Mesothelial cell of epicardium (in vitro differentiated cells): ENCODE measurements around the gene TMEM250. TPM values are rescaled to one million over a fixed set of nuclear protein-coding genes. Genes with fewer than 3 reads are reported as not detected.
A peak's percentile ranks its signal among the peaks of the same experiment; 100 is the strongest.

ENCODE experiments used
- DNase-seq, 2 experiments: peaks; one replicate each; pipeline ENCODE4 v3.0.0; 2021; ENCODE audit warnings: low spot score in 2 of 2; ENCODE audit not compliant: unreplicated experiment in 2 of 2
- H3K27ac Mint-ChIP-seq: 2 replicates; pipeline ENCODE4 v1.8.0; 2021; ENCODE audit warnings: mixed read lengths
- H3K27me3 Mint-ChIP-seq: 2 replicates; pipeline ENCODE4 v1.8.0; 2021; ENCODE audit warnings: low read depth, mixed read lengths
- H3K36me3 Mint-ChIP-seq: 2 replicates; pipeline ENCODE4 v1.8.0; 2021; ENCODE audit warnings: mixed read lengths
- H3K4me1 Mint-ChIP-seq: 2 replicates; pipeline ENCODE4 v1.8.0; 2021; ENCODE audit warnings: mixed read lengths
- H3K4me3 Mint-ChIP-seq: 2 replicates; pipeline ENCODE4 v1.8.0; 2021; ENCODE audit warnings: mild to moderate bottlenecking, moderate library complexity, mixed read lengths
- H3K9me3 Mint-ChIP-seq: 2 replicates; pipeline ENCODE4 v1.8.0; 2021; ENCODE audit warnings: mixed read lengths
- total RNA-seq: library from RNA; stranded (reverse); gene quantifications from 3 replicates; pipeline ENCODE4 v1.2.1, GENCODE V29; 2021
- TF ChIP-seq, protein P1 (sequence below): fragments of 200-600 bp; sonication (generic); IDR thresholded peaks from one replicate; pipeline ENCODE4 v1.5.0; 2021; ENCODE audit warnings: antibody characterized with exemption; ENCODE audit not compliant: unreplicated experiment

TMEM250 gene
- total RNA-seq, 1 donor from 2014 or later: 35.3 TPM

DNA sequence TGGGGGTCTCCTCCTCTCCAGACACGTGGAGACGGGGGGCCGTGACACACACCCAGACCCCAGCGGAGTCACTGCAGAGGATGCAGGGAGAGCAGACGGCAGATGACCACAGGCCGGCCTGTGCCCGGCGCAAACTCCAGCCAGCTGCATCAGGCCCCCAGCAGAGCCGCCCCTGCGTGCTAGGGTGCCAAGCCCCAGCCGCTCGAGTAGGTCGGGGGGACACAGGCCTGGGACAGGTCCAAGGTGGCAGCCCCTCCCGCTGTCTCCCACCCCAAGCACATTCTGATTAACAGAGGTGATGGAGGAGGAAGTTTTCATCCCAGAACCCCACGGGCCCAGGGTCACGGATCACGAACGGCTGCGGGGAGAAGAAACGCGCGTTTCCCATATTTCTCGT lies 38.0 kb downstream of the TMEM250 start:
- Mint-ChIP-seq H3K27ac (no peak overlapping the region), H3K9me3 (no peaks in the 10 kb centered on the region), H3K4me3 (no peak overlapping the region), H3K36me3 (no peaks in the 10 kb centered on the region), H3K27me3 (no peaks in the 10 kb centered on the region), H3K4me1 (peaks cover 10% of the 10 kb centered on the region)
- TF ChIP-seq, protein P1, sequence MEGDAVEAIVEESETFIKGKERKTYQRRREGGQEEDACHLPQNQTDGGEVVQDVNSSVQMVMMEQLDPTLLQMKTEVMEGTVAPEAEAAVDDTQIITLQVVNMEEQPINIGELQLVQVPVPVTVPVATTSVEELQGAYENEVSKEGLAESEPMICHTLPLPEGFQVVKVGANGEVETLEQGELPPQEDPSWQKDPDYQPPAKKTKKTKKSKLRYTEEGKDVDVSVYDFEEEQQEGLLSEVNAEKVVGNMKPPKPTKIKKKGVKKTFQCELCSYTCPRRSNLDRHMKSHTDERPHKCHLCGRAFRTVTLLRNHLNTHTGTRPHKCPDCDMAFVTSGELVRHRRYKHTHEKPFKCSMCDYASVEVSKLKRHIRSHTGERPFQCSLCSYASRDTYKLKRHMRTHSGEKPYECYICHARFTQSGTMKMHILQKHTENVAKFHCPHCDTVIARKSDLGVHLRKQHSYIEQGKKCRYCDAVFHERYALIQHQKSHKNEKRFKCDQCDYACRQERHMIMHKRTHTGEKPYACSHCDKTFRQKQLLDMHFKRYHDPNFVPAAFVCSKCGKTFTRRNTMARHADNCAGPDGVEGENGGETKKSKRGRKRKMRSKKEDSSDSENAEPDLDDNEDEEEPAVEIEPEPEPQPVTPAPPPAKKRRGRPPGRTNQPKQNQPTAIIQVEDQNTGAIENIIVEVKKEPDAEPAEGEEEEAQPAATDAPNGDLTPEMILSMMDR: no peak
- no peak for DNase-seq

DNA sequence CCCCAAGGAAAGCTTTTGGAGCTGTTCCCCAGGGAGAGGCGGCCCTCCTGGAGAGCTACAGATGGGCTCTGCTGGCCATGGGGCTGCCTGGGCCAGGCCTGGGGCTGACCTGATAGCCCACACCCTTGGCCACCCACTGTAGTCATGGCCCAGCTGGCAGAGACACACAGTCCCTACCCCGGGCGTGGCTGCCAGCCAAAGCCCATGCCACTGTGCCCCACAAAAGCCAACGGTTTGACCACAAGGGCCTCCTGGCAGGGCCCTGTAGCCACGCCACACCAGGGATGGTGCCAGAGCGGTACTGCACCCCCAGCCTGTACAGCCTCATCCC lies 38.8 kb downstream of the TMEM250 start:
- Mint-ChIP-seq H3K4me1 (peaks cover 10% of the 10 kb centered on the region), H3K27me3 (no peaks in the 10 kb centered on the region), H3K27ac (no peak overlapping the region), H3K4me3 (no peak overlapping the region), H3K9me3 (no peaks in the 10 kb centered on the region), H3K36me3 (no peaks in the 10 kb centered on the region)
- DNase-seq: no peak
- TF ChIP-seq, protein P1: no peak

DNA sequence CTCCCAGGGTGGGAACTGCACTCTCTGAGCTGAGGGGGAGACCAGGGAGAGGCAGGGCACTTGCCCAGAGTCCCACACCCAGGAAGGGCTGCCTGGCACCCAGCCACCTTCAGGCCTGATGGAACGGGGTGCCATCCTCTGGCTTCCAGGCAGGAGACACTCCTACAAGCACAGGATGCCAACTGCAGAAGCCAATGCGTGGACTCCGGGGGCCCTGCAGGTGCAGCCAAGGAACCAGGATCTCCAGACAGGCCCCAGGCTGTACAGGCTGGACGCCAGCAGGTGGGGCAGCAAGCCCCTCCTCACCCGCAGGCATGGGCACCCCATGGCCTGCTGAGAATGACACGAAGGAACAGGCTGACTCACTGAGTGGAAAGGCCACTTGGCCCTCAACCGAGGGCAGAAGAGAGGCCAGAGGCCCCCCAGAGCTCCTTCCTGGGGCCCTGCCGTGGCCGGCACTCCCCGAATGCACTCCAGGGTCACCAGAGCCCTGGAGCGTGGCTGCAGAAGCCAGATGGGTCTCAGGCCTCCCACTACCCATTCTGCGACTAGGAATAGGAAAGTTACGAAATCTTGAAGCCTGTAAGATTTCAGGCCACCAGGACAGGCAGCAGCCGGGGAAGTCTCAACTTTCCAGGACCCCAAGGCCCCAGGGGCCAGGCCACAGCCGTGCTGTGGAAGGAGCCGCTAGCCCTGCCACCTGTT lies 39.3 kb downstream of the TMEM250 start:
- peaks cover 10% of the 10 kb centered on the region for H3K4me1 Mint-ChIP-seq
- H3K9me3 Mint-ChIP-seq: no peaks in the 10 kb centered on the region
- H3K4me3 Mint-ChIP-seq: no peak overlapping the region
- H3K36me3 Mint-ChIP-seq: peaks cover 2% of the 10 kb centered on the region
- no peaks in the 10 kb centered on the region for H3K27me3 Mint-ChIP-seq
- peak overlapping the region; percentile 50 for H3K27ac Mint-ChIP-seq
- DNase-seq: no peak
- TF ChIP-seq, protein P1: no peak

DNA sequence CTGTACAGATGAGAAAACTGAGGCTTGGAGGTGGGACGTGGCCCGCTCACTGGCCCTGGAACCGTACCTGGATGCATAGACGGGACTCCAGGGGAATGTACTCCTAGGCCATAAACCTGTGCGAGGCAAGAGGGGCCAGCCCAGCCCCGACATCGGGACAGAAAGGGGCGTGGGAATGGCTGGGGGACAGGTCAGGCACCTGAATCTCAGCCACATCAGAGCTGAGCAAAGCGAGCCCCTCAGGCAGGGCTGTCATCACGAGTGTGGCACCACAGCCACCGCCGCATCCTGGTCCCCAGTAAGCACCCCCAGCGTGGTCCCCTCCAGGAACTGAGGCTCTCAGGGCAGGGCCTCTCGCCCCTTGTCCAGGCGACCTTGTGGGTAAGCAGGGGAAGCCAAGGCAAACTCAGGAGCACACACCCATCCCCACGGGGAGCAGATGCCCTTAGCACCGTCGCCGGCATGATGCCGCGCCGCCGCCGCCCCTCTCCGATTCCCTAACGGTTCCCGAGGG lies 40.1 kb downstream of the TMEM250 start:
- H3K27ac Mint-ChIP-seq: no peak overlapping the region
- no peak for DNase-seq
- H3K27me3 Mint-ChIP-seq: no peaks in the 10 kb centered on the region
- H3K9me3 Mint-ChIP-seq: no peaks in the 10 kb centered on the region
- no peak overlapping the region for H3K4me3 Mint-ChIP-seq
- H3K36me3 Mint-ChIP-seq: peaks cover 2% of the 10 kb centered on the region
- H3K4me1 Mint-ChIP-seq: peaks cover 10% of the 10 kb centered on the region
- TF ChIP-seq, protein P1: no peak

DNA sequence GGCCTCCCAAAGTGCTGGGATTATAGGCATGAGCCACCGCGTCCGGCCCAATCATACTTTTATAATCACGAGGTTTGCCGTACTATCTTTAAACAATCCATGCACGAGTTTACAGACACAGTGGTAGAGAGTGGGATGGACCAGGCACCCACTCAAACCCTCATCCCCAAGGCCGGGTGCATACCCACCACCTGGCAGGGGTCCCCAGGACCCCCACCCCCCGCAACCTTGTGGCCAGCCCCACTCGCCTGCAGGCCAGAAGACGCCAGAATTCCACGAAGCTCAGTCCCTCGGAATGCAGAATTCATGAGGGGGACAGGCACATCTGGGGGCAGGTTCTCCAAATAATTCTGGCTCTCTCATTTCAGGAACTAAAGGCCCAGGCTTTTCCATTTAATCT lies 40.7 kb downstream of the TMEM250 start:
- H3K36me3 Mint-ChIP-seq: peaks cover 2% of the 10 kb centered on the region
- H3K4me3 Mint-ChIP-seq: no peak overlapping the region
- H3K27ac Mint-ChIP-seq: no peak overlapping the region
- TF ChIP-seq, protein P1: no peak
- H3K4me1 Mint-ChIP-seq: peaks cover 10% of the 10 kb centered on the region
- no peaks in the 10 kb centered on the region for H3K9me3 Mint-ChIP-seq
- DNase-seq: no peak
- no peaks in the 10 kb centered on the region for H3K27me3 Mint-ChIP-seq
